NCI-H748 (cell line): ENCODE measurements around the gene POC1B.

Experiments
- DNase-seq: peaks from one replicate; lab custom pipeline; 2025; ENCODE audit not compliant: unreplicated experiment; lab: John Stamatoyannopoulos, UW

Gene POC1B

GRCh38 chr12:89390802-89391673, 134.8 kb downstream of the POC1B start:
- no peak for DNase-seq

GRCh38 chr12:89389755-89390661, 135.8 kb downstream of the POC1B start:
- DNase-seq = no peak

- DNase-seq = no peak
Observed at GRCh38 chr12:89386138-89386537, 139.7 kb downstream of the POC1B start.

DNA sequence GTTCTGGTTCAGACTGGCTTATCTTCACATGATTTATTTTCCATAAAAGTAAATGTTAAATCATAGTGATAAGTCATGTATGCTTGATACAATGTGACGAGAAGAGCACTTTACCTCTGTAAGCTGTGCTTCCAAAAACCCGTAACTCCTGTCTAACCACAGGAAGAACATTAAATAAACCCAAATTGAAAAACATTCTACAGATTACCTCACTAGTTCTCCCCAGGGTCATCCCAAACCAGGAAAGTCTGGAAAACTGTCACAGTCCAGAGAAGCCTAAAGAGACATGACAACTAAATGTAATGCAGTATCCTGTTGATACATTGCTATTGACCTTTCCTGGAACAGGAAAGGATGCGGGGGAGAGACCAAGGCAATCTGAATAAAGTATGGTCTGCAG, 141.0 kb downstream of the POC1B start:
- DNase-seq = no peak

DNA sequence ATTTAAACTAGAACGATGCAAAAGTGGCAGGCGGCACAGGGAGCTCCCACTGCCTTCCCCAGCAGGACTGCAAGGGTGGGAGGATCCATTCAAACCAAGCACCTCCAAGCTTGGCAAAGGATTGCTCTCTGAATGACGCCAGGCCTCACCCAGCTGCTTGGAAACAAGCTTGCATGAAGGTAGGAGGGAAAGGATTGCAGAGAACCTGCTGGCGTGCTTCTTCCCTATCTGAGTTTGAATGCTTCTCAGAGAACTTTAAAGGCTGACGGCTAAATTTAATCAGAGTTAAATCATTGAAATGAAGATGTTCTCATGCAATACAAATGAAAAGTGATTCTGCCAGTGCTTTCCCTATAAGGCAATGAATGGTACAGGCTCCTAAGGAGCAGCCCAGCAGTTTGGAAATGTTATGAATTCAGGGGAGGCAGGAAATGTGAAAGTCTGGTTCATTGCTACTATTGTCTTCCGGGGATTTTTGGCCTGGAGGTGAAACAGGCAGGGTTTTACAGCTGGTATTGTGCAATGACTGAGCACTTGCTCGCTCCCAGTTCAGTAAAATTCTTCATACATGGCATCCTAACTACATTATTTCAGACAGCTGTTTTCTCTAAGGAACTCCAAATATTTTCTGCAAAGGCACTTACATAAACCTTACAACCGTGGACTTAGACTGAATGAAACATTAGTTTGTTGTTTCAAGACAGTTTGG, 141.6 kb downstream of the POC1B start:
- DNase-seq = no peak

DNA sequence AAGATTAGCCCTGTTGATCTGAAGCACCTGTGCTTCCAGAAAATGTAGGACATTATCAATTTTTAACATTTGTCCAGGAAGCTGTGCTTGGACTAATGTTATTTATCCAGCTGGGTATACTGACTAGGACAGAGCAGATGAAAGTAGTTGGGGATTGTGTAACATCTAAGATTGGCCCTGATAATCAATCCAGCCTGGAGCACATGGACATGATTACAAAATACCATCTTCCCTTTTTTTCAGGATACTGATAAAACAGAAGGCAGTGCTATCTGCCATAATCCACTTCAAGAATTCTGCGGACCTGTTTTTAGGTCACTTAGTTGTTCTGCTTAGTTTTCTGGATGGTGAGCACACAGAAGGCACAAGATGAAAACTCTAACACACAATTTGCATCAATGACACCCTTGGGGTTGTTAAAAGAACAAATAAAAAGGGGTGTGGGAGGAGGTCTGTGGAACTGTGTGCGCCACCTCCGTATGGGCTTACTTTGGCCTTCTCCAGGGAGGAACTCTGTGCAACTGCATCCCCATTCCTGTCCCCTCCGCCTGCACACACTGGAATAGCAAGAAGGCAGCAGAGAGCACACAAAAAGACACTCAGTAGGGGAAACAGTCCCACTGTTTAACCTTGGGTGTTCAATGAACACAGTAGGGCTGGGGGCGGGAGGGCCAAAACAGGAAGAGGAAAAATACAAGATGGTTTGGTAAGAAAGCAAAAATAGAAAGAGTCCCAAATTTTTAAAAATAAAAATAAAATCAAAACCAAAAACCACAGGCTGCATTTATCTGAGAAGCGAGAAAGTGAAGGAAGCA, 142.4 kb downstream of the POC1B start:
- DNase-seq = no peak

DNA sequence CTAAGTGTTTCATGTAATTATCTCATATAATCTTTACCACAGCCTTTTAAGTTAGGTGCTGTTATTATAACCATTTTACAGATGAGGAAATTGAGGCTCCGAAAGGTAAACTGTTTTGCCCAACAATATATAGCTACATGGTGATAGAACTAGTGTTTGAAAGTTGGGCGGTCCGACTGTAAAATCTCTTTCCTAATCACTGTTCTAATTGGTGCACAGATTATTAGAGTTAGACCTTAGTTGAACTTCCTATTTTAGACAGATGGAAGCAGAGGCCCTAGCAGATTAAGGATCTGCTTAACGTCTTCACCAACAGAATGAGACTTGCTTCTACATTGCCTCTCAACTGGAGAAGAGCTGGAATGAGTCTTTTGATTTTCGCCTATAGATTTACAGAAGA, 143.5 kb downstream of the POC1B start:
- DNase-seq = no peak

GRCh38 chr12:89379839-89380467, 145.9 kb downstream of the POC1B start:
- DNase-seq = no peak

DNA sequence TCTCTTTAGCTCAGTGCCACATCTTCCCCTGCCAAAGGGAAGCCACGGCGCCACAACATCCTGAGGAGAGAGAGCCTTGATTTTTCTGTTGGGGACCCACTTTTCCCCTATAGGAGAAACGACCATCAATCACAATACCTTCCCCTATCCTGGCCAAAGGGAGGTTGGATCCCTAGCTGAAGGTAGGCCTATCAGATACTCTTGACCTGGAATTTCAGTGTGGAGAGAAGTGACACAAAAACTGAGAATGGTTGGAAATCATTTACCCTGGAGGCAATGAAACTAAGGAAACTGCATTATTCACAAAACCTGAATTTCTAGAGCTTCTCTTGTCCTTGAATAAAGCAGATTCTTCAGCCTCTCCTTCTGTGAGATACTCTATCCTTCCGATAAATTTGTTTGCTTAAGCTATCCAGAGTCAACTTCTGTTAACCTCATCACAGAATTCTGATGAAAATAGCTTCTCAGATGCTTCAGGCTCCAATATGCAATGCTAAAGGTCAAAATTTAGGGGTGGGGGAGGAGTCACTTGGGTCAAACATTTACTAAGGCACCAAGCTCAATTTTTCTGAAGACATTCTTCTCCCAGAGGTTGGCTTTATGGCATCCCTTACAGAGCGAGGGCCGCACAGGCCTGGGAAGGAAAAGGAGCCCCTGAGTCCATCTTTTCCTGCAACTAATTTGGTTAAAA, 146.6 kb downstream of the POC1B start:
- DNase-seq = no peak

DNA sequence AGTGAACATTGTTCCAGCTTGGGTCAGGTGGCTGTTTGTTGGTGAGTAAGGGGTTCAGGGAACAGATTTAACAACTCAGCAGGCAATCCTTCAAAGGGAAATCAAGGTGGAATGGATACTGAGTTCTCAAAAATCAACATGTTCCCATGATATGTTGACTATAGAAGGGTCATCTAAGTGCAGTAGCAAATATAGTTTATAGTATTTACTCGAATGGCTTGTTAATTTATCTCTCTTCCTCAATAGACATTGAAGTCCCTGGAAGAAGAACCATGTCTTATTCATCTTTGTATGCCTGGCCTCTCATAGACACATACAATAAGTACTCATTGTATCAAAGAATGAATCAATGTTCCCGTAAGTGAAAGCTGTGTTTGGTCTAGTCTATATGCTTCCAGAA, 149.0 kb downstream of the POC1B start:
- no peak for DNase-seq

DNA sequence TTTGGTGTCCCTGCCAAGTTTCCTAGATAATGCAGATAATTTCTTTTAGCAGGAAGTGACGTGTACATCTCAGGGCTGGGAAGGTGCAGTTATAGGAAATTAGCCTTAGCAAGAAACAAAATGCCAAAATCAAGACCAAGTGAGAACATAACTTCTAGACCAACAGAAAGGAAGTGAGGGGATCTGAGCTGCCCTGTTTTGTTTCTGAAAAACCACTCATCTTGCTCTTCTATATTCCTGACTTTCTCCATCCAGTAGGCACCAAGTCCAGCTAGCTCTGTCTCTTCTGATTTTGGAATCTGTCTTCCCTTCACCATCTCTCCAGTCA, 149.7 kb downstream of the POC1B start:
- no peak for DNase-seq

DNA sequence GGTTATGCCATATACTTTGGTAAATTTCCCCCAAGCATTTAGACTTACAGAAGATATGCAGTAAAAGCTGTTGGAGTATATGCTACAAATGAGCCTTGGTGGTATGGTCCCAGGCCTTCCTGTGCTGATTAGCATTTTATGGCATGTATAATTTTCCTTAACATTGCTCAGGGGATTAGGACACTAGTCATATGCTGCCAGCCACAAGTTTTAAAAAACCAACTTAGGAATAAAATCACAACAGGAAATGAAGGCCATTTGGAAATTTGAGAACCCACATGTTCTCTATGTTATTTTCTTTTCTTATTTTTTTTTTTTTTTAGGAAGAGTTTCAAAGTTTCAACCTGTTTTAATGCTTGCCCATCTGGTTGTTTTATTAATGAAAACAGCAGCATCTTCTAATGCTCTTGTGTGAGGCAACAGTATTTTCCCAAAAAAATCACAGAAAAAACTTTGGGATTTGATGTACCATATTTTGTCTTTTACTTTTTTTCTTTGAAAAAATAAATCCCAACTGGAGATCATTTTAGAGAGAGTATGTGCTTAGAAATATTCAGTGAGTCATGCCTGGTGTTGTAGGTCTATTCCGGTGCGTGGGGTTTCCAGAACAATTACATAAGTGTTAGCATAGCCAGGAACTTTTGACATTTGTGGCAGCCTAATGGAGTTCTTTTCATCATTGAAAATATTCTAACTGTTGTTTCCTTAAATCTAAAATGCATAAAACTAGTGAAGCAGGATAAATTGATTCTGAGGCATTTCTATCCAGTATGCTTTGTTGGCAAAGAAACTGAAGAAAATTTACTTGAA, 151.9 kb downstream of the POC1B start:
- no peak for DNase-seq

- DNase-seq = no peak
Observed at GRCh38 chr12:89372584-89373370, 153.1 kb downstream of the POC1B start.

DNA sequence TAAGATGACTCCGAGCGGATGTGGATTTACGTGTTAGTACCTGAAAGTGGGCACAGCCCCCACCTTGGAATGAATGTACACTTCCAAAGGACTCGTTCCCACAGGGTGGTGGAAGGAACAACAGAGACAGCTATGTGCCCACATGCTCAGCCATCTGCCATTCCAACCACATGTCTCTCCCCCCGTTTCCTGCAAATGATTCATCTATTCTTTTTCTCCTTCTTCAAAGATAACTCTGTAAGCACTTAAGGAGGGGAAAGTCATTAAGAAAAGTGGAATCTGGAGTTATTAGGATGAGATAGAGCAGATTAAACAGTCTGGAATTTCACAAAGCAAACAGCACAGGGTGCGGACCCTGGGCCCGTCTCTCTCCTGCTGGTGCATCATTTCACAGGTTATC, 155.0 kb downstream of the POC1B start:
- no peak for DNase-seq

GRCh38 chr12:89370421-89370831, 155.4 kb downstream of the POC1B start:
- DNase-seq = no peak
